Thyroid gland (tissue), 4 donors: ENCODE measurements around the gene CARS1. TPM values are rescaled to one million over a fixed set of nuclear protein-coding genes. Genes with fewer than 3 reads are reported as not detected.

Source experiments
- DNase-seq, 2 donors: peaks; one replicate each; pipeline ENCODE4 v3.0.0-alpha.2; 2019
- H3K27ac ChIP-seq, 3 donors: fragments of 200-600 bp; sonication (generic); 1 replicate in 2 of 3; 2 replicates in 1 of 3; pipeline ENCODE4 v1.5.1; 2016 to 2019; ENCODE audit warnings: mild to moderate bottlenecking in 1 of 3, moderate library complexity in 1 of 3
- H3K27me3 ChIP-seq: fragments of 200-600 bp; sonication (generic); one replicate; pipeline ENCODE4 v1.5.1; 2019
- H3K36me3 ChIP-seq, 2 donors: fragments of 200-600 bp; sonication (generic); one replicate each; pipeline ENCODE4 v1.5.1; 2016 to 2019
- H3K4me1 ChIP-seq, 2 donors: fragments of 200-600 bp; sonication (generic); one replicate each; pipeline ENCODE4 v1.5.1; 2017 to 2019
- H3K4me3 ChIP-seq, 3 donors: fragments of 200-600 bp; sonication (generic); replicated peaks in 1 of 3; 1 replicate in 2 of 3; 2 replicates in 1 of 3; pipeline ENCODE4 v1.5.1; 2016; ENCODE audit warnings: mild to moderate bottlenecking in 1 of 3
- H3K9me3 ChIP-seq: fragments of 200-600 bp; sonication (generic); one replicate; pipeline ENCODE4 v1.5.1; 2017
- CTCF ChIP-seq, 6 experiments: fragments of 200-600 bp in 3 of 6; fragments of 450-650 bp in 3 of 6; sonication (generic) in 3 of 6; IDR thresholded peaks; one replicate each; pipeline ENCODE4 v1.5.1; 2016 to 2019; ENCODE audit warnings: antibody characterized with exemption in 6 of 6, mild to moderate bottlenecking in 2 of 6, inconsistent platforms in 1 of 6, moderate library complexity in 1 of 6
- POLR2A ChIP-seq, 2 donors: fragments of 450-650 bp; IDR thresholded peaks; one replicate each; pipeline ENCODE4 v1.6.1; 2017; ENCODE audit warnings: antibody characterized with exemption in 2 of 2, mild to moderate bottlenecking in 2 of 2, moderate library complexity in 1 of 2
- WGBS, 2 donors: methylation state at CpG; one replicate each; pipeline ENCODE4 v1.1.5; 2017; 5-methylcytosine and 5-hydroxymethylcytosine counted together
- intact Hi-C: fragments of 100-400 bp; cut with DNase I; formaldehyde crosslinking; loops from one replicate; pipeline ENCODE4 v1.15.1; 2023
- small RNA-seq: library from RNA; depleted of rRNA; stranded (forward); fragments of <200 nt; gene quantifications from one replicate; pipeline ENCODE3, GENCODE V24; 2016
- total RNA-seq, 4 donors: library from RNA; depleted of rRNA; stranded (reverse); fragments of >200 nt; gene quantifications; one replicate each; pipeline ENCODE4 v1.2.3, GENCODE V29; 2016

CARS1 gene
- total RNA-seq, 4 donors from 2014 or later, result 36.7 to 56.2 (median 50.1) TPM

- Histone ChIP-seq H3K27me3 (no peaks in the 10 kb centered on the region), H3K9me3 (no peaks in the 10 kb centered on the region), H3K36me3 (peaks cover 31 to 48% of the 10 kb centered on the region in 2 donors), H3K27ac (peak overlapping the region; percentile 16 to 56 (median 52)), H3K4me1 (peaks cover 8 to 16% of the 10 kb centered on the region in 2 donors), H3K4me3 (no peak overlapping the region)
- DNase-seq, result no peak
- intact Hi-C loops, result no loop called here
- 79 to 85% methylated on average over 9 of the region's 9 CpGs for WGBS, 2 donors
- no peak for TF ChIP-seq CTCF (IDR thresholded peaks at IDR 0.05)
- TF ChIP-seq POLR2A (IDR thresholded peaks at IDR 0.05), result no peak
These were observed 105.8 kb downstream of the CARS1 start for GRCh38 chr11:2951231-2952110.

Small RNA genes within 50 kb of the gene (small RNA-seq; reads per million reads assigned to genes)
- gene RNU1-91P (not detected), gene SNORA54 (29.9 reads per million, percentile 95 among the genes with 10 or more reads in this experiment)

Other genes starting within 250 kb of the CARS1 start
- 10 to 100 TPM; 12.6 to 29.7 (median 16.8) TPM for gene CDKN1C, start 171.6 kb downstream of the CARS1 start, total RNA-seq
- 1 to 10 TPM in 2 of 4 donors, under 1 TPM in 1, not detected in 1; 0.93 to 3.7 (median 2.3) TPM for gene PHLDA2, start 128.0 kb downstream of the CARS1 start, total RNA-seq
- gene NAP1L4, start 65.1 kb downstream of the CARS1 start, total RNA-seq, result 100 to 1,000 TPM; 104 to 117 (median 108) TPM
- gene OSBPL5, start 107.9 kb upstream of the CARS1 start, total RNA-seq, result 10 to 100 TPM; 24.2 to 46.7 (median 34.4) TPM
- not detected for gene MRGPRG, start 161.4 kb upstream of the CARS1 start, total RNA-seq
- under 1 TPM in 1 of 4 donors, not detected in 3; 0.39 TPM for gene MRGPRE, start 175.0 kb upstream of the CARS1 start, total RNA-seq